Activated CD4-positive, alpha-beta T cell treated with anti-CD3 and anti-CD28 coated beads for 48 hours (primary cell): Measurements from ENCODE around the gene KDM4B.

ENCODE experiments used
- DNase-seq: peaks from one replicate; pipeline ENCODE4 v3.0.0-alpha.2; 2020

Gene KDM4B

DNA sequence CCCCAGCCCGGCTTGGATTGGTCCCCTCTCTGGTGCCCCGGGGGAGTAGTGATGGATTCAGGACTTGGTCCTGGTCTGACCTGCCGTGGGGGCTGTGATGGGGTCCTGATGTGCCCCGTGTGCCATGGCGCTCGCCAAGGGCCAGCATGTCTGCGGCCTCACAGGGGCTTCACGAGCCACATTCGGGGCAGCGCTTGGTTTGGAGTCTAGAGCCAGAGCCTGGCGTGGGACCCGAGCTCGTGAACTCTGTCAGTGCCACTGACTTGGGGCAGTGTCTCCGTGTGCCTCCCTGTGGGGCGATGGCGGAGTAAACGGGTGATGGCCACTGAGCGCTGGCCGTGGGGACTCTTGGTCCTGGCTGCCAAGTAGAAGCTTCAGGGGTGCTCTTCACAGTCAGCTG is 17.1 kb downstream of the KDM4B start:
- no peak for DNase-seq

DNA sequence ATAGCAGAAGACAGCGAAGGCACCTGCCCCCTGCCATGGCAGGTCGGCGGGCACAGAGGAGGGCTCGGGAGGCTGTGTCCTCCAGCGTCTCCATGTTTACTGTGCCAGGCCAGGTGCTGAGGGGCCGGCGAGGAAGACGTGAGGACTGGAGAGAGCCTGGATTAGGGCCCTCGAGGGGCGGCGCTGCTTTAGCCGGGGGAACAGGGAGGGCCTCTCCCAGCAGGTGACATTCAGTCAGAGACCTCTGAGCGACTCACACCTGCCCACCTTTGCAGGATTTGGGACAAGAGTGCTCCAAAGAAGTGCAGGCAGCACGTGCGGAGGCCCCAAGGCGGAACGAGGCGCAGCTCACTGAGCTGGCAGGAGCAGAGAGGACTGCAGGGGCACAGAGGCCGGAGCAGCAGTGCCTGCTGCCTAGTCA is 17.6 kb downstream of the KDM4B start:
- no peak for DNase-seq

DNA sequence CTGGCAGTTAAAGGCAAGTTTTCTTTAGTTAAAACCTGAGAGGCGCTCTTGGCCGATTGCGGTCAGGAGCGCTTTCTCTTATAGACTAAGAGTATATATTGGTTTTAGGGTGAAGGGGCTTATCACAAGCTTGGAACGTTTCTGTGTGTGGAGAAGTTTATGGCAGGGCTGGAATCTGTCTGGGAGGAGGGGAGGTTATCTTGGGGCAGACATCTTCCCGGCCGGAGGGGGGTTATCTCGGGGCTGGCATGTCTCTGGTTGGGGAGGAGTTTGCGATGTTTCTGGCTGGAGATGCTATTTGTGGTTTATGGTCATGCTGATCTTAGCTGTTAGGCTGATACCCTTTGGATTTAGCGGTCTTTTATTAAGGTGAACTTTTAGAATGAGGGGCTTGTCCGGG is 18.3 kb downstream of the KDM4B start:
- DNase-seq = no peak

DNA sequence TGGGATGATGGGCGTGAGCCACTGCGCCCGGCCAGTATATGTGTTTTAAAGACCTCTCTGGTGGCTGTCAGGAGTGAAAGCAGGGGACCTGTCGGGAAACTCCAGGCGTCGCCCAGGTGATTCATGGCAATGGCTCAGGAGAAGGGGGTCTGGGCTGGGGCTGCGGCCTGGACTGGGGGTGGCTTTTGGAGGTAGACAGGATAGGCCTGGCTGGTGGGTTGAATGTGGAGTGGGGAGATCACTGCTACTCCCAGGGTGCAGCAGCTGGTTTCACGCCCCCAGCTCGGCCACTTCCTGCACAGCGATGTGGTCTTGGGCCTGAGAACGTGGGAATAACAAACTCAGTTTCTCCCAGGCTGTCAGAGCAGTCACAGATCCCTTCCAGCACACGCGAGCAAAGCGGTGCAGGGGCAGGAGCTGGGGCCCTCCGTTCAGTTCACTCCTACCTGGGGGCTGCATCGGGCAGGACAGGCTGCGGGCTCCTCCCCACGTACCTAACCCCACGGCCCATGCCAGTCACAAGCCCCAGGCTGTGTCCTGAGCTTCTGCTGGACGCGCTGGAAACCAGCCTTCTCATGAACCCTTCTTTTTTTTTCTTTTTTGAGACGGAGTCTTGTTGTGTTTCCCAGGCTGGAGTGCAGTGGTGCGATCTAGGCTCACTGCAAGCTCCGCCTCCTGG is 18.9 kb downstream of the KDM4B start:
- DNase-seq = no peak

DNA sequence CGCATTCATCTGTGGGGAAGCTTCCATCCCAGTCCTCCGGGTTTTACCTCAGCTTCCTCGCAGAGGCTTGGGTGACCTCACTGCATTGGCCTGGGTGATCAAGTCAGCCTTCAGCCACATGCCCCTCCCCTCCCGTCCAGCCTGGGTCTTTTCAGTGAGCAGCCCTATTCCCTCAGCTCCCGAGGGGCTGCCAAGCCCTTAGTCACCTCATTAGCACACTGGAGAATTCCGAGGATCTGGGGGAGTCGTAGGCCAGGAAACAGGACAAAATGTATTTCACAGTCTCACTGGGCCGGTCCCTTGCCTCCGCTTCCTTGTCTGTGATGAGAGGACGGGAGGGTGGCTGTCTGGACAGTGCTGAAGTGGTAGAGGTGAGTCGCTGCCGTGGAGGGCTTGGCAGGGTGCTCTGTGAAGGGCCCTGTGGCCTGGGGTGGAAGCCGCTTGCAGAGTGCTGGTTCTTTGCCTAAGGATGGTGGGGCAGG is 19.9 kb downstream of the KDM4B start:
- no peak for DNase-seq

- no peak for DNase-seq
Measured at GRCh38 chr19:4990306-4990705, 21.4 kb downstream of the KDM4B start.

DNA sequence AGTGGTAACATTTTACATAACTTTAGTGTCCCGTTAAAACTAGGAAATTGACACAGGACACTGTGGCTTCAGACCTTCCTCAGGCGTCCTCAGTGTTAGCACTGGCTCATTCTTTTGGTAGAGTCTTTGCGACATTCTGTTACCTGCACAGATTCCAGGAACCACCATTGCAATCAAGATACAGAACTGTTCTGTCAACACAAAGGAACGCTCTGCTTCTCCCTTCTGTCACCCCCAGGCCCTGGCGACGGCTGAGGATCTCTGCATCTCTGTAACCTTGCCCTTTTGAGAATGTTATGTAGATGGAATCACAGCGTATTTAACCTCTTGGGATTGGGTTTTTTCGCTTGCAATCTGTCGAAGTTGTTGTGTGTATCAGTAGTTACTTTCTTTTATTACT is 22.6 kb downstream of the KDM4B start:
- DNase-seq = no peak

DNA sequence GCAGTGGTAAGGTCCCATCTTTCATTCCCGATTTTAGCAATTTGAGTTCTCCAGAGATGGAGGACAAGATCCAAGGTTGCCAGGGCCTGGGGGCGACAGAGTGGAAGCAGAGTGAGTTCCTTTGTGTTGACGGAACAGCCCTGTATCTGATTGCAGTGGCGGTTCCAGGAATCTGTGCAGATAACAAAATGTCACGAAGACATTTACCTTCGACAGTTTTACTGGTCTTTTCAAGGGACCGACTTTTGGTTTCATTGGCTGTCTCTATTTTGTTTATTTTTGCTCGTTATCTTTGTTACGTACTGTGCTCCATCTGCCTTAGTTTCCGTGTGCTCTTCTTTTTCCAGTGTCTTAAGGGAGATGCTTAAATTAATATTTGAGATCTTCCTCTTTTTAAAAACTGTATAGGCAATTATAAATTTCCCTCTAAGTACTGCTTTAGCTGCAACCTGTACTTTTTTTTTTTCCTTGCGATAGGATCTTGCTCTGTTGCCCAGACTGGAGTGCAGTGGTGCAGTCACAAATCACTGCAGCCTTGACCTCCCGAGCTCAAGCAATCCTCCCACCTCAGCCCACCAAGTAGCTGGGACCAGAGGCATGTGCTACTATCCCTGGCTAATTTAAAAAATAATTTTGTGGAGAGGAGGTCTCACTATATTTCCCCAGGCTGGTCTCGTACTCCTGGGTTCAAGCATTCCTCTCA is 23.2 kb downstream of the KDM4B start:
- no peak for DNase-seq

GRCh38 chr19:4993683-4994082 is 24.8 kb downstream of the KDM4B start:
- DNase-seq = no peak

DNA sequence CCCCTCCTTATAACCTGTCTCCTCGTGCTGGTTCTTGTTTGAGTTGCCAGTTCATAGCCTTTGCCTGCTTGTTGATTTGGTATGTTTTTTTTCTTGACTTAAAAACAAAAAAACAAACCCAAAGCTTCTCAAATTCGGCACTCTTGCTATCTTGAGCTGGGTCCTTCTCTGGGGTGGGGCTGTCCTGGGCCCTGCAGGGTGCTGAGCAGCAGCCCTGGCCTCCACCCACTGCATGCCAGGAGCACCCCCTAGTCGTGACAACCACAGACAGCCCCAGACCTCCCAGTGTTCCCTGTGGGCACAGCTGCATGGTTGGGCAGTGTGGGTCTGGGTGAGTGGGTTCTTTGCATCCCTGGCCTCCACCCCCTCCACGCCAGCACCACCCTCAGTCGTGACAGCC is 27.8 kb downstream of the KDM4B start:
- DNase-seq = no peak

DNA sequence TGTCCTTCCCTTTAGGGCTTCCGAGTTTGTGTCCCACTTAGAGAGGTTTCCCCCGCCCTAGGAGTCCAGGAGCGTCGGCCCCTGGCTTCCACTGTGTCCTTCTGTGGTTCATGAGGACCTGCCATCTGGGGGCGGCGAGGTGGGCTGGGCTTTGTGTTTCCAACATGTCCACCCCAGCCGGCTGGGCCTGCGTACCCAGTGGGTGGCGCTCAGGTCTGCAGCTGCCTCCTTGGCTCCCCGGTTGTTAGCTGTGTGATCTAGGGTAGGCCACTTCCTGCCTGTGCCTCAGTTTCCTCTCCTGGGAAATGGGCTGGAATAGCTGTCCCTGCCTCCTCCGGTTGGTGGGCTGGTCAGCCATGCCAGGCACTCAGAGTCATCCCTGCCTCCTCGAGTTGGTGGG is 28.4 kb downstream of the KDM4B start:
- no peak for DNase-seq

DNA sequence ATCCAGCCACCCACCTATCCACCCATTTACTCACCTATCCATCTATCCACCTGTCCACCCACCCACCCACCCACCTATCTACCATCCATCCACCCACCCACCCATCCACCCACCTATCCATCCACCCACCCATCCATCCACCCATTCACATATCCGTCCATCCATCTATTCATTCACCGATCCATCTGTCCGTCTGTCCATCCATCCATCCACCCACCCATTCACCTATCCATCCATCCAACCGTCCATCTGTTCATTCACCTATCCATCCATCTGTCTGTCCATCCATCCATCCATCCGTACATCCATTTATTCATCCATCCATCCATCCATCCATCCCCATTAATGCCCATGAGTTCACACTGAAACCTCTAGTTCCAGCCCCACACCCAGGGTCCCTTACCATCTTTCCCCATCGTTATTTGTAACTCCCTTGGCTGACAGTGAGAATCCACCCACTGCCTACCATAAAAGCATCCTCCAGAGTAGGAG is 31.3 kb downstream of the KDM4B start:
- no peak for DNase-seq

DNA sequence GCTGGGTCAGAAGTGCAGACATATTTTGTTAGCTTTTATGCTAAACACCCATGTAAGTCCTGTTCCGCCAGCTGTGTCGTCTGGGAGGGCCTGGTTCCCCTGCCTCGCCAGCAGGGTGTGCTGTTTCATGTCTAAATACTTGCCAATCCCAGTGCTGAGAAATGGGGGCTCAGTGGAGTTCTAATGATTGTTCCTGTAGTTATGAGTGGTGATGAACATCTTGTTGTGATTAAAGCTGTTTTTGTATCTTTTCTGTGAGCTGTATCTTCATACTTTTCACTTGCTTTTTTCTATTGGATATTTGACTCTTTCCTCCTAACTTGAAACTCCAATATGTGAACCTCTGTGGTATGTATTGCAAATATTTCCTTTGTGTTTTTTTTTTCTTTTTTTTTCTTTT is 32.7 kb downstream of the KDM4B start:
- peak; percentile 54 for DNase-seq

- DNase-seq = no peak
Measured at GRCh38 chr19:5002143-5002542, 33.2 kb downstream of the KDM4B start.

DNA sequence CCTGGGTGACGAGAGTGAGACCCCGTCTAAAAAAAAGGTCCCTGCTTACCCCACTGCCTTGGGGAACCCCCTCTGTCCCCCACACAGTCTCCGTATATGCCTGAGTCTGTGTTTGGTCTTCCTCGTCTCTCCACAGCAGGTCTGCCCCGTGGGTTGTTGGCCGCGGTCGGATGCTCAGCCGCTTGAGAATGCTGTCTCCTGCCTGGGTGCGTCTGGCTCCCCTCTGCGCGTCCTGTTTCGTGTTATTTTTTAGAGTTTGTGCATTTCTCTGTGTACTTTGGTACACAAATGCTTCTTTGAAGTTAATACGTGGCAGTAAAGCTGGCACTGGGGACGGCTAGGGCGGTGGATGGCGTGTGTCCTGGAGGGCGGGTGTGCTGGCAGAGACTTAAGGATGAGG is 34.9 kb downstream of the KDM4B start:
- no peak for DNase-seq

DNA sequence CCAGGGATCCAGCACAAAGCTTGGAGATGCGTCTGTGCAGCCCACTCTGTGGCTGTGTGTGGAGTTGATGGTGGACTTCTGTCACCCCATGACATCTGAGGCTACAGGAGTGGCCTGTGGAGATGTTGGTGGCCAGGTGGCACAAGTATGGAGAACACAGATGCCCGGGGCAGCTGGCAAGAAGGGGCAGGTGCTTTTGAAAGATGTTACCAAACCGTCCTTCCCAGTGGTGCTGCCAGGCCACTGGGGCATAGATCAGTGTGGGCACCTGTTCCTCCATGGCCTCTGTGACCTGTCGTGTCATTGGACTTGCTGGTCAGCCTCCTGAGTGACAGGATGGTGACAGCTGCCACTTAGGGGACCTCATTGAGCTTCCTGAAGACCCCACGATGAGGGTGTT is 36.2 kb downstream of the KDM4B start:
- no peak for DNase-seq

- no peak for DNase-seq
Measured at GRCh38 chr19:5006201-5006600, 37.3 kb downstream of the KDM4B start.

DNA sequence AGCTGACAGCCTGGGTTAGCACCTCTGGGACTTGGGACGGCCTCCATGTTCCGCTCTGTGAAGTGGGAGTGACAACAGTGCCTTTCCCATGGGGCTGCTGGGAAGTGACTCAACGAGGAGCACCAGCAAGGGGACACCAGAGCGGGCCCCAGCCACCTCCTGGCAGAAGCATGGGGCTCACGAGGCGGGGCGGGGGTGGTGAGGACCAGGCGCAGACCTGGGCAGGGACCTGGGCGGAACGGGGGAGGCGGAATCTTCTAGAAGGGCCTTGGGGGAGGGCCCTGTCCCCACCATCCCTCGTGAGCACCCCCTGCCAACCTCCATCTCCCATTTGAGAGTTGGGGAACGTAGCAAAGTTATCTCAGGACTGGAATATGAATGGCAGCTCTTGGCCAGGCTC is 37.9 kb downstream of the KDM4B start:
- no peak for DNase-seq

DNA sequence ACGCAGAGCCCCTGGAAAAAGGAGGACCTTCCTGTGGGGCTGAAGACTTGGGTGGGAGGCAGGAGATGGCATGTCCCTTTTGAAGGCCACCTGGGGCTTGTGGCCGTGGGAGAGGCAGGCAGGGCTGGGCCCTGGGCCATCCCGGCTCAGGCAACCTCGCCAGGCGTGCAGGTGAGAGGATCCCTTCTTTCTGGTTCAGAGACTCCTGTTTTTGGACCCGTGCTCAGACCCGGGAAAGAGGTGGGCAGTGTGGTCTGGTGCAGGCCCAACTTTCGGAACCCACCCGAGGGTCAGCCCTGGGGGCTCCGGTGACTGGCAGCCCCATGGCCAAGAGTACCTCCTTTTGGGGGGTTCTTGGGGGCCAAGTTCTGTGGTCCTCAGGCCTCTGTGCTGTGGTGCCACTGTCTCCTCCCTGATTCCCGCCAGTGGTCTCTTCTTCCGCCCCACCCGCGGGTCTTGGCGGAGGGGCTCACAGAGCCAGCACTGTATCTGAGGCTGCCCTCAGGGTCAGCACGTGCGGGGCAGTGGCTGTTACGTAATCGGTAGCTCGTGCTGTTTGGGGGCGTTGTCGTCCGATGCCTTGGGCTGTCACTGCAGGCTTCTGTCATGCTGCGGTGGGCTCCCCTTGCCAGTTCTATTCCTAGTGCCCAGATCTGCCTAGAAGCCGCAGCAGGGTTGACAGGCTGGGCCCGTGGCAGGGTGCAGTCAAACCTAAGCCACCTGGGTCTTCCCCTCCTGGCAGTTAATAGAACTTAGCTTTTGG is 42.7 kb downstream of the KDM4B start:
- no peak for DNase-seq

- no peak for DNase-seq
Measured at GRCh38 chr19:5012688-5013457, 44.0 kb downstream of the KDM4B start.

- DNase-seq = no peak
Measured at GRCh38 chr19:5013761-5014160, 44.8 kb downstream of the KDM4B start.

DNA sequence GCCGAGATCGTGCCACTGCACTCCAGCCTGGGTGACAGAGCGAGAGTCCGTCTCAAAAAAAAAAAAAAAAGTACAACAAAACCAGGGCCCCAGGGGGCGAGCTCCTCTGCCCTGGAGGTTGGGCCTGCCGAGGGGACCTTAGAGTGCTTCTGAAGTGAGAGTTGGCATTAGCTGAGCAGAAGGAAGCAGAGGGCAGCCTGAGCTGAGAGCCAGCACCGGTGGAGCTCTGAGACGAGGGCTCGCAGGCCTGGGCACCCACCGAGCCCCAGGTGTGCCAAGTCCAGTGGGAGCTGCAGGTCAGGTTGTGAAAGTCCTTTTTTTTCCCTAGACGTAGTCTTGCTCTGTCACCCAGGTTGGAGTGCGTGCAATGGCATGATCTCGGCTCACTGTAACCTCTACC is 46.0 kb downstream of the KDM4B start:
- no peak for DNase-seq

DNA sequence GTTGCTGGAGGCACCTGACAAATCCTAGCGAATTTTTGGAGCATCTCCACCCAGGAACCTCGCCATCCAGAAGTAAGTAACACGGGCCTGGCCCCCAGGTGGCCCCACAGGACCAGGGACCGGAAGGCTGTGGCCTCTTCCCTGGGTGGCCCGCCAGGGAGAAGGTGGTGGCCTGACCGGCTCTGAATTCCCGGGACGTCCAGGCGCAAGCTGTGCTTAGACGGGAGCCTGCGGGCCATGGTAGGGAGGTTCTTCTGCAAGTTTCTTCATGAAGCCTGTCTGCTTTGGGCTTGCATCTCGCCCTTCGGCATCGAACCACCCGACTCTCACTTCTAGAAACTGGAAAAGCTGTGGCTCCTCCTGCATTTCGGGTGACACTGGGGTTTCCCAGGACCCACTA is 47.4 kb downstream of the KDM4B start:
- no peak for DNase-seq
